GM12878 (cell line): ENCODE measurements around the gene ZFTA. TPM values are rescaled to one million over a fixed set of nuclear protein-coding genes. Genes with fewer than 3 reads are reported as not detected.

Experiments
- ASH2L ChIP-seq: fragments of 300-600, 200-600 bp; sonication (generic); IDR thresholded peaks from 2 replicates; pipeline ENCODE4 v1.6.1; 2017; ENCODE audit warnings: low read depth, mild to moderate bottlenecking, borderline replicate concordance
- BMI1 ChIP-seq: fragments of 450-650 bp; IDR thresholded peaks from 2 replicates; pipeline ENCODE4 v1.6.1; 2016; ENCODE audit warnings: mild to moderate bottlenecking, moderate library complexity, borderline replicate concordance
- DPF2 ChIP-seq: fragments of 450-650 bp; IDR thresholded peaks from 2 replicates; pipeline ENCODE4 v1.6.1; 2017; ENCODE audit warnings: mild to moderate bottlenecking
- ESRRA ChIP-seq: IDR thresholded peaks from 2 replicates; pipeline ENCODE4 v1.6.1; 2012; ENCODE audit warnings: mild to moderate bottlenecking, low read length, improper control_type of control experiment
- EZH2 ChIP-seq: IDR thresholded peaks from 2 replicates; pipeline ENCODE4 v1.6.1; 2012; ENCODE audit warnings: low read depth, mild to moderate bottlenecking, control low read depth, inconsistent platforms, low read length, borderline replicate concordance; ENCODE audit not compliant: control insufficient read depth
- GATAD2B ChIP-seq: fragments of 450-650 bp; conservative IDR thresholded peaks from 2 replicates; pipeline ENCODE4 v1.6.1; 2017; ENCODE audit warnings: low read depth, mild to moderate bottlenecking, moderate library complexity
- IRF4 ChIP-seq: IDR thresholded peaks from 2 replicates; pipeline ENCODE4 v1.6.1; 2011; ENCODE audit warnings: low read depth, low read length
- NFIC ChIP-seq: IDR thresholded peaks from 2 replicates; pipeline ENCODE4 v1.6.1; 2012; ENCODE audit warnings: low read depth, mild to moderate bottlenecking, inconsistent platforms, low read length, moderate library complexity
- NFYB ChIP-seq: IDR thresholded peaks from 2 replicates; pipeline ENCODE4 v1.6.1; 2011; ENCODE audit warnings: low read depth, mild to moderate bottlenecking, low read length, improper control_type of control experiment, moderate library complexity; ENCODE audit not compliant: insufficient read depth
- PML ChIP-seq: IDR thresholded peaks from 2 replicates; pipeline ENCODE4 v1.6.1; 2012; ENCODE audit warnings: low read length, inconsistent platforms
- POLR2A ChIP-seq: IDR thresholded peaks from 2 replicates; pipeline ENCODE4 v1.6.1; 2011; ENCODE audit warnings: low read depth, mild to moderate bottlenecking, low read length
- POU2F2 ChIP-seq: IDR thresholded peaks from 3 replicates; pipeline ENCODE4 v1.6.1; 2011; ENCODE audit warnings: low read depth, mild to moderate bottlenecking, low read length, borderline replicate concordance
- RUNX3 ChIP-seq: IDR thresholded peaks from 2 replicates; pipeline ENCODE4 v1.6.1; 2012; ENCODE audit warnings: low read length, inconsistent platforms
- SIX5 ChIP-seq: IDR thresholded peaks from 2 replicates; pipeline ENCODE4 v1.6.1; 2011; ENCODE audit warnings: mild to moderate bottlenecking, low read depth, low read length, moderate library complexity; ENCODE audit not compliant: severe bottlenecking
- SRF ChIP-seq, 2 experiments: IDR thresholded peaks; 2 replicates each; pipeline ENCODE4 v1.6.1; 2011; ENCODE audit warnings: low read depth in 2 of 2, low read length in 2 of 2, mild to moderate bottlenecking in 1 of 2, moderate library complexity in 1 of 2
- SUZ12 ChIP-seq: fragments of 200-600 bp; sonication (generic); IDR thresholded peaks from one replicate; pipeline ENCODE4 v1.6.1; 2018; ENCODE audit warnings: antibody characterized with exemption, mild to moderate bottlenecking; ENCODE audit not compliant: unreplicated experiment
- TCF12 ChIP-seq: IDR thresholded peaks from 2 replicates; pipeline ENCODE4 v1.6.1; 2011; ENCODE audit warnings: low read depth, mild to moderate bottlenecking, low read length
- TCF7 ChIP-seq: IDR thresholded peaks from 2 replicates; pipeline ENCODE4 v1.6.1; 2014; ENCODE audit warnings: antibody characterized with exemption, borderline replicate concordance
- WRNIP1 ChIP-seq: IDR thresholded peaks from 2 replicates; pipeline ENCODE4 v1.6.1; 2011; ENCODE audit warnings: low read depth, low read length, improper control_type of control experiment, borderline replicate concordance
- YY1 ChIP-seq: IDR thresholded peaks from 2 replicates; pipeline ENCODE4 v1.6.1; 2011; ENCODE audit warnings: low read depth, mild to moderate bottlenecking, low read length
- ZNF217 ChIP-seq: fragments of 450-650 bp; IDR thresholded peaks from 2 replicates; pipeline ENCODE4 v1.6.1; 2017; ENCODE audit warnings: antibody characterized with exemption, mild to moderate bottlenecking
- polyA plus RNA-seq, 11 experiments: library from polyadenylated mRNA; depleted of rRNA in 4 of 11; unstranded in 6 of 11; stranded (reverse) in 5 of 11; fragments of >200 nt; fragmentation: Nextera tagmentation in 4 of 11; fragmentation: Illumina TruSeq in 1 of 11; extraction: Ambion mirVana in 4 of 11; extraction: Trizol in 1 of 11; gene quantifications; 1 replicate in 1 of 11; 2 replicates in 10 of 11; pipeline versions ENCODE4 v1.2.1 to v1.2.3, GENCODE V29; 2011 to 2016; ENCODE audit warnings: inconsistent platforms in 2 of 11, missing spikeins in 2 of 11, low read depth in 1 of 11
- total RNA-seq, 4 experiments: library from RNA; depleted of rRNA in 3 of 4; stranded (reverse); fragments of >200 nt in 3 of 4; fragmentation: Illumina TruSeq in 1 of 4; extraction: Trizol in 1 of 4; gene quantifications; 2 replicates each; pipeline versions ENCODE4 v1.2.1 to v1.2.3, GENCODE V29; 2013 to 2021
- TF ChIP-seq, protein P1 (sequence below): fragments of 450-650 bp; IDR thresholded peaks from 2 replicates; pipeline ENCODE4 v1.6.1; 2014; ENCODE audit warnings: mild to moderate bottlenecking
- TF ChIP-seq, protein P2 (sequence below): IDR thresholded peaks from 2 replicates; pipeline ENCODE4 v1.6.1; 2012; ENCODE audit warnings: mild to moderate bottlenecking, low read depth, low read length
- TF ChIP-seq, protein P3 (sequence below): IDR thresholded peaks from 2 replicates; pipeline ENCODE4 v1.6.1; 2011; ENCODE audit warnings: mild to moderate bottlenecking, low read depth, low read length, moderate library complexity; ENCODE audit not compliant: insufficient replicate concordance
- TF ChIP-seq, protein P4 (sequence below), 3 experiments: IDR thresholded peaks in 2 of 3; conservative IDR thresholded peaks in 1 of 3; 2 replicates each; pipeline ENCODE4 v1.5.1; 2011; ENCODE audit warnings: low read depth in 3 of 3, low read length in 3 of 3, mild to moderate bottlenecking in 3 of 3, control low read depth in 2 of 3, moderate library complexity in 2 of 3, inconsistent platforms in 1 of 3, mixed read lengths in 1 of 3; ENCODE audit not compliant: control insufficient read depth in 2 of 3, insufficient read depth in 1 of 3; ENCODE audit errors: extremely low read depth in 1 of 3

Gene ZFTA
- total and polyA plus RNA-seq, 10 of the 15 experiments (the other 5 are each of a cell fraction or from before 2014, with no cell fraction given): 0.39 to 7.9 (median 2.2) TPM

DNA sequence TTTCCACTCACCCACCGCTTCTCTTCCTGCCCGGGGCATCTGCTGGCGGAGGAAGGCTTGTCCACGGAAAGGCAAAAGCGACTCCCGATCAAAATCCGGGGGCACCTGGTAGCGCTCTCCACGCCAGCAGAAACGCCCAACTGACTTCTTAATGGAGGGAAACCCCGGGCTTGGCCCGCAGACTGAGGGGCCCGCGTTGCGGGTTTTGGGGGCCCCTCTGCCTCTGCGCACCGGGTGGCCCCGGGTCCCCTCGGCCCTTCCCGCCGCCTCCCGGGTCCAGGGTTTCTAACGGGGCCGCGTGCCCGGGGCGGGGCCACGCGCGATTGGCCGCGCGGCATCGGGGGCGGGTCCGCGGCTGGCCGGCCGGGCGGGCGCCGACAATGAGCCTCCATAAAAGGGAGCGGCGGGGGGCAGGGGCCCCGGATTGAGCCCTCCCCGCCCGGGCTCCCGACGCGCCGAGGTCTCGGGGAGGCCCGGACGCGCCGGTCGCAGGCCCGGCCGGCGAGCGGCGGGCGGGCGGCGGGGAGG is 44.5 kb upstream of the ZFTA start, which contains the start of gene SPINDOC (continued):
- TF ChIP-seq, protein P1, sequence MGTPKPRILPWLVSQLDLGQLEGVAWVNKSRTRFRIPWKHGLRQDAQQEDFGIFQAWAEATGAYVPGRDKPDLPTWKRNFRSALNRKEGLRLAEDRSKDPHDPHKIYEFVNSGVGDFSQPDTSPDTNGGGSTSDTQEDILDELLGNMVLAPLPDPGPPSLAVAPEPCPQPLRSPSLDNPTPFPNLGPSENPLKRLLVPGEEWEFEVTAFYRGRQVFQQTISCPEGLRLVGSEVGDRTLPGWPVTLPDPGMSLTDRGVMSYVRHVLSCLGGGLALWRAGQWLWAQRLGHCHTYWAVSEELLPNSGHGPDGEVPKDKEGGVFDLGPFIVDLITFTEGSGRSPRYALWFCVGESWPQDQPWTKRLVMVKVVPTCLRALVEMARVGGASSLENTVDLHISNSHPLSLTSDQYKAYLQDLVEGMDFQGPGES: no peak
- TF ChIP-seq POLR2A (peak; percentile 77), EZH2 (no peak), GATAD2B (peak; percentile 16; the same call in 1 of the 2 replicates), TCF12 (peak; percentile 3; the same call in 1 of the 2 replicates), TCF7 (no peak), NFYB (peak; percentile 75; the same call in 1 of the 2 replicates), ZNF217 (no peak), SRF (IDR thresholded peaks at IDR 0.05; ENCODE audit: low read depth in 2 of 2, low read length in 2 of 2) (peak; percentile 56 to 88; a peak in 3 of 4 replicates), ASH2L (no peak), RUNX3 (0 out of 2 replicates have a peak, but pooled peaks have one; percentile 29), WRNIP1 (no peak), SUZ12 (no peak), BMI1 (no peak), ESRRA (no peak), YY1 (peak; percentile 4; the same call in 1 of the 2 replicates), PML (no peak), DPF2 (no peak), NFIC (no peak), POU2F2 (no peak), SIX5 (no peak), IRF4 (no peak)
- TF ChIP-seq, protein P2, sequence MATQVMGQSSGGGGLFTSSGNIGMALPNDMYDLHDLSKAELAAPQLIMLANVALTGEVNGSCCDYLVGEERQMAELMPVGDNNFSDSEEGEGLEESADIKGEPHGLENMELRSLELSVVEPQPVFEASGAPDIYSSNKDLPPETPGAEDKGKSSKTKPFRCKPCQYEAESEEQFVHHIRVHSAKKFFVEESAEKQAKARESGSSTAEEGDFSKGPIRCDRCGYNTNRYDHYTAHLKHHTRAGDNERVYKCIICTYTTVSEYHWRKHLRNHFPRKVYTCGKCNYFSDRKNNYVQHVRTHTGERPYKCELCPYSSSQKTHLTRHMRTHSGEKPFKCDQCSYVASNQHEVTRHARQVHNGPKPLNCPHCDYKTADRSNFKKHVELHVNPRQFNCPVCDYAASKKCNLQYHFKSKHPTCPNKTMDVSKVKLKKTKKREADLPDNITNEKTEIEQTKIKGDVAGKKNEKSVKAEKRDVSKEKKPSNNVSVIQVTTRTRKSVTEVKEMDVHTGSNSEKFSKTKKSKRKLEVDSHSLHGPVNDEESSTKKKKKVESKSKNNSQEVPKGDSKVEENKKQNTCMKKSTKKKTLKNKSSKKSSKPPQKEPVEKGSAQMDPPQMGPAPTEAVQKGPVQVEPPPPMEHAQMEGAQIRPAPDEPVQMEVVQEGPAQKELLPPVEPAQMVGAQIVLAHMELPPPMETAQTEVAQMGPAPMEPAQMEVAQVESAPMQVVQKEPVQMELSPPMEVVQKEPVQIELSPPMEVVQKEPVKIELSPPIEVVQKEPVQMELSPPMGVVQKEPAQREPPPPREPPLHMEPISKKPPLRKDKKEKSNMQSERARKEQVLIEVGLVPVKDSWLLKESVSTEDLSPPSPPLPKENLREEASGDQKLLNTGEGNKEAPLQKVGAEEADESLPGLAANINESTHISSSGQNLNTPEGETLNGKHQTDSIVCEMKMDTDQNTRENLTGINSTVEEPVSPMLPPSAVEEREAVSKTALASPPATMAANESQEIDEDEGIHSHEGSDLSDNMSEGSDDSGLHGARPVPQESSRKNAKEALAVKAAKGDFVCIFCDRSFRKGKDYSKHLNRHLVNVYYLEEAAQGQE: no peak
- TF ChIP-seq, protein P3, sequence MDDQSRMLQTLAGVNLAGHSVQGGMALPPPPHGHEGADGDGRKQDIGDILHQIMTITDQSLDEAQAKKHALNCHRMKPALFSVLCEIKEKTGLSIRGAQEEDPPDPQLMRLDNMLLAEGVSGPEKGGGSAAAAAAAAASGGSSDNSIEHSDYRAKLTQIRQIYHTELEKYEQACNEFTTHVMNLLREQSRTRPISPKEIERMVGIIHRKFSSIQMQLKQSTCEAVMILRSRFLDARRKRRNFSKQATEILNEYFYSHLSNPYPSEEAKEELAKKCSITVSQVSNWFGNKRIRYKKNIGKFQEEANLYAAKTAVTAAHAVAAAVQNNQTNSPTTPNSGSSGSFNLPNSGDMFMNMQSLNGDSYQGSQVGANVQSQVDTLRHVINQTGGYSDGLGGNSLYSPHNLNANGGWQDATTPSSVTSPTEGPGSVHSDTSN: no peak
- TF ChIP-seq, protein P4, sequence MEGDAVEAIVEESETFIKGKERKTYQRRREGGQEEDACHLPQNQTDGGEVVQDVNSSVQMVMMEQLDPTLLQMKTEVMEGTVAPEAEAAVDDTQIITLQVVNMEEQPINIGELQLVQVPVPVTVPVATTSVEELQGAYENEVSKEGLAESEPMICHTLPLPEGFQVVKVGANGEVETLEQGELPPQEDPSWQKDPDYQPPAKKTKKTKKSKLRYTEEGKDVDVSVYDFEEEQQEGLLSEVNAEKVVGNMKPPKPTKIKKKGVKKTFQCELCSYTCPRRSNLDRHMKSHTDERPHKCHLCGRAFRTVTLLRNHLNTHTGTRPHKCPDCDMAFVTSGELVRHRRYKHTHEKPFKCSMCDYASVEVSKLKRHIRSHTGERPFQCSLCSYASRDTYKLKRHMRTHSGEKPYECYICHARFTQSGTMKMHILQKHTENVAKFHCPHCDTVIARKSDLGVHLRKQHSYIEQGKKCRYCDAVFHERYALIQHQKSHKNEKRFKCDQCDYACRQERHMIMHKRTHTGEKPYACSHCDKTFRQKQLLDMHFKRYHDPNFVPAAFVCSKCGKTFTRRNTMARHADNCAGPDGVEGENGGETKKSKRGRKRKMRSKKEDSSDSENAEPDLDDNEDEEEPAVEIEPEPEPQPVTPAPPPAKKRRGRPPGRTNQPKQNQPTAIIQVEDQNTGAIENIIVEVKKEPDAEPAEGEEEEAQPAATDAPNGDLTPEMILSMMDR (IDR thresholded peaks at IDR 0.05 in 2 of 3, conservative IDR thresholded peaks at IDR 0.05 in 1 of 3; ENCODE audit: control insufficient read depth in 2 of 3, extremely low read depth in 1 of 3, insufficient read depth in 1 of 3, low read depth in 3 of 3, low read length in 3 of 3): no peak
